Common myeloid progenitor, CD34-positive (primary cell): Measurements from ENCODE around the gene BGLAP.

ENCODE experiments used
- CTCF ChIA-PET: fragments of 350-600 bp; sonication (Branson Sonifier 250); formaldehyde crosslinking; loops from one replicate; lab custom pipeline; 2021; ENCODE audit warnings: antibody characterized with exemption; lab: Charles Lee
- POLR2A ChIA-PET: fragments of 350-600 bp; sonication (Branson Sonifier 250); formaldehyde crosslinking; loops from one replicate; lab custom pipeline; 2021; ENCODE audit warnings: antibody characterized with exemption; lab: Charles Lee
- DNase-seq, 3 donors: peaks; one replicate each; pipeline versions ENCODE4 v3.0.0 to v3.0.0-alpha.2; 2013
- H3K27ac ChIP-seq, 2 experiments: 1 replicate in 1 of 2; 2 replicates in 1 of 2; pipeline ENCODE4 v1.7.0; 2013; ENCODE audit warnings: inconsistent platforms in 2 of 2, low read length in 2 of 2, mild to moderate bottlenecking in 2 of 2, low read depth in 1 of 2, moderate library complexity in 1 of 2; ENCODE audit not compliant: severe bottlenecking in 2 of 2, insufficient read depth in 1 of 2, poor library complexity in 1 of 2
- H3K27me3 ChIP-seq, 5 experiments: replicated peaks in 2 of 5; 1 replicate in 3 of 5; 2 replicates in 2 of 5; pipeline versions ENCODE4 v1.6.1 to v1.7.0; 2013; ENCODE audit warnings: low read length in 4 of 5, mild to moderate bottlenecking in 2 of 5, moderate library complexity in 2 of 5, inconsistent platforms in 1 of 5; ENCODE audit not compliant: insufficient read depth in 5 of 5, control insufficient read depth in 4 of 5
- H3K36me3 ChIP-seq, 4 experiments: 1 replicate in 2 of 4; 2 replicates in 2 of 4; pipeline versions ENCODE4 v1.6.1 to v1.7.0; 2013; ENCODE audit warnings: low read length in 3 of 4, control low read depth in 1 of 4, mild to moderate bottlenecking in 1 of 4; ENCODE audit not compliant: control insufficient read depth in 4 of 4, insufficient read depth in 4 of 4
- H3K4me1 ChIP-seq, 4 experiments: 1 replicate in 3 of 4; 2 replicates in 1 of 4; pipeline versions ENCODE4 v1.6.1 to v1.7.1; 2013; ENCODE audit warnings: low read length in 3 of 4, mild to moderate bottlenecking in 3 of 4, control low read depth in 1 of 4, inconsistent platforms in 1 of 4, moderate library complexity in 1 of 4; ENCODE audit not compliant: control insufficient read depth in 4 of 4, insufficient read depth in 4 of 4; ENCODE audit errors: control extremely low read depth in 1 of 4
- H3K4me3 ChIP-seq, 7 experiments: 1 replicate in 4 of 7; 2 replicates in 3 of 7; pipeline versions ENCODE4 v1.5.1 to v1.7.0; 2013; ENCODE audit warnings: mild to moderate bottlenecking in 7 of 7, low read length in 6 of 7, moderate library complexity in 6 of 7, inconsistent platforms in 2 of 7, low read depth in 2 of 7, control low read depth in 1 of 7; ENCODE audit not compliant: insufficient read depth in 4 of 7, control insufficient read depth in 1 of 7; ENCODE audit errors: extremely low read depth in 1 of 7
- H3K9me3 ChIP-seq, 5 experiments: 1 replicate in 4 of 5; 2 replicates in 1 of 5; pipeline versions ENCODE4 v1.6.1 to v1.7.1; 2013; ENCODE audit warnings: low read length in 4 of 5, mild to moderate bottlenecking in 2 of 5, inconsistent platforms in 1 of 5, low read depth in 1 of 5, moderate library complexity in 1 of 5; ENCODE audit not compliant: control insufficient read depth in 4 of 5, insufficient read depth in 2 of 5; ENCODE audit errors: control extremely low read depth in 1 of 5
- WGBS: methylation state at CpG from one replicate; pipeline ENCODE4 v1.1.5; 2013; ENCODE audit not compliant: insufficient coverage; 5-methylcytosine and 5-hydroxymethylcytosine counted together

The BGLAP gene

DNA sequence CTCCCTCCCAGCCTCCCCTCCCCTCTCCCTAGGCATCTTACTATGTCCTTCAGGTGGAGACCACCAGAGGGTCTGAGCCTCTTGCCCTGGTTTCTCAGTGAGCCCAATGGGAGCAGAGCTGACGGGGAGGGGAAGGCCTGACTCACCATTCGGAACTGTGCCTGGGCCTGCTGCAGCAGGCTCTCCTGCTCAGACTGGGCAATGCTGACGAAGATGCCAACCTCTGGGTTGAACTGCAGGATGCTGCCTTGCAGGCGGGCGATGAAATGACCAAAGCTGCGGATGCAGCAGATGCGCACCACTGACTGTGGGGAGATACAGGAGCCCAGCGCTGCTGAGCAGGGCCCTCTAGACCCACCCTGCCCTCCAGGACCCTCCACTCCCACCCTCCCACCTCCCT, 16.9 kb downstream of the BGLAP start:
- no peak for DNase-seq
- H3K27ac ChIP-seq: no peak overlapping the region
- peaks cover 10 to 78% (median 51%) of the 10 kb centered on the region in 4 experiments for H3K36me3 ChIP-seq
- H3K4me1 ChIP-seq: peaks cover 10 to 48% (median 37%) of the 10 kb centered on the region in 4 experiments
- 95% methylated on average over 7 of the region's 8 CpGs for WGBS
- H3K9me3 ChIP-seq: no peaks in the 10 kb centered on the region
- no peaks in the 10 kb centered on the region for H3K27me3 ChIP-seq
- no peak overlapping the region for H3K4me3 ChIP-seq
- ChIA-PET CTCF (interaction anchor here (1.6 to 3.4 kb wide), 6 partner anchors 8 to 117 kb away, joined by 3 to 15 read pairs (median 8); no protein-coding TSS in a partner anchor), POLR2A (no interaction called here)

DNA sequence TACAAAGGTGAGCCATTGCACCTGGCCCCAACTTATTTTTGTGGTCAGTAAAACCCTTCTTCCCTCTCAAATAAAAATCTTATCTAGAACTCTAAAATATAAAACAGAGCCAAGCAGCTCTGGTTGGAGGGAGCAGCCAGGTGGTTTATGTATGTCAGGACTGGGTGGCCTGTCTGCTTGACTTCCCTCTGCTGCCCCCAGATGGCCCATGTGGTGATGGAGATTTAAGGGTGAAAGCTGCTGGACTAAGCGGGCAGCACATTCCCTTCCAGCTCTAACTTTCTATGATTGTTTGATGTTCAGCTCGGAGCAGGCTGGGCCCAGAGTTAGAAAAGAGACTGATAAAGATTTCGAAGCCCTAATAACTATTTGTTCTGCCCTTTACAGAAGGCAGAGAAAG, 17.8 kb downstream of the BGLAP start:
- Histone ChIP-seq H3K9me3 (no peaks in the 10 kb centered on the region), H3K36me3 (peaks cover 15 to 79% (median 56%) of the 10 kb centered on the region in 4 experiments), H3K4me1 (peaks cover 10 to 48% (median 37%) of the 10 kb centered on the region in 4 experiments), H3K27ac (no peak overlapping the region), H3K4me3 (no peak overlapping the region), H3K27me3 (no peaks in the 10 kb centered on the region)
- CTCF ChIA-PET: interaction anchor here (0.9 to 3.4 kb wide), 16 partner anchors 9 to 130 kb away, joined by 3 to 15 read pairs (median 4); partner anchors contain the start of gene PAQR6
- WGBS: 87% methylated on average over 3 of the region's 3 CpGs
- POLR2A ChIA-PET: interaction anchor here (0.6 to 1.4 kb wide), 2 partner anchors 8 to 109 kb away, joined by 3 to 4 read pairs; no protein-coding TSS in a partner anchor
- DNase-seq: peak; percentile 38 to 55 (median 50)

DNA sequence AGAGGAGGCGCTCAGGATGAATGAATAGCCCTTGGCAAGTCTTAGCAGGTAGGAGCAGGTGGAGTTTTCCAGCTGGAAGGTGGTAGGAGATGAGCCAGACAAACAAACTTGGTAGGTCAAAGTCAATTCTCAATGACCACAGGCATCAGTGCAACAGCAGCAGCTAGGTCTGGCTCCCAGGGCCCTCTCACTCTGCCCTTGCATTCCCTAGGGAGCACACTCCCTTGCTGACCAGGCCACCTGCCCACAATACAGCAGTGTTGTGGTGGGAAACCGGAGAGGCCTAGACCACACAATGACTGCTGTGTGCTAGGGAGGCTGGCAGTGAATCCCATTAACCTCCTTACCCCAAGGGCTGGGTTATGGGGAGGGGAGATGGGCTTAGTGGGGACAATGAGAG, 18.9 kb downstream of the BGLAP start:
- peaks cover 10 to 44% (median 34%) of the 10 kb centered on the region in 4 experiments for H3K4me1 ChIP-seq
- POLR2A ChIA-PET: interaction anchor here (1.4 kb wide), 1 partner anchor 9 kb away, joined by 4 read pairs; no protein-coding TSS in a partner anchor
- no peak overlapping the region for H3K4me3 ChIP-seq
- H3K9me3 ChIP-seq: no peaks in the 10 kb centered on the region
- H3K36me3 ChIP-seq: peaks cover 15 to 85% (median 64%) of the 10 kb centered on the region in 4 experiments
- DNase-seq: no peak
- no peak overlapping the region for H3K27ac ChIP-seq
- CTCF ChIA-PET: interaction anchor here (1.1 to 1.9 kb wide), 11 partner anchors 10 to 131 kb away, joined by 3 to 13 read pairs (median 4); no protein-coding TSS in a partner anchor
- H3K27me3 ChIP-seq: no peaks in the 10 kb centered on the region
- WGBS: 100% methylated on average over 1 of the region's 2 CpGs

DNA sequence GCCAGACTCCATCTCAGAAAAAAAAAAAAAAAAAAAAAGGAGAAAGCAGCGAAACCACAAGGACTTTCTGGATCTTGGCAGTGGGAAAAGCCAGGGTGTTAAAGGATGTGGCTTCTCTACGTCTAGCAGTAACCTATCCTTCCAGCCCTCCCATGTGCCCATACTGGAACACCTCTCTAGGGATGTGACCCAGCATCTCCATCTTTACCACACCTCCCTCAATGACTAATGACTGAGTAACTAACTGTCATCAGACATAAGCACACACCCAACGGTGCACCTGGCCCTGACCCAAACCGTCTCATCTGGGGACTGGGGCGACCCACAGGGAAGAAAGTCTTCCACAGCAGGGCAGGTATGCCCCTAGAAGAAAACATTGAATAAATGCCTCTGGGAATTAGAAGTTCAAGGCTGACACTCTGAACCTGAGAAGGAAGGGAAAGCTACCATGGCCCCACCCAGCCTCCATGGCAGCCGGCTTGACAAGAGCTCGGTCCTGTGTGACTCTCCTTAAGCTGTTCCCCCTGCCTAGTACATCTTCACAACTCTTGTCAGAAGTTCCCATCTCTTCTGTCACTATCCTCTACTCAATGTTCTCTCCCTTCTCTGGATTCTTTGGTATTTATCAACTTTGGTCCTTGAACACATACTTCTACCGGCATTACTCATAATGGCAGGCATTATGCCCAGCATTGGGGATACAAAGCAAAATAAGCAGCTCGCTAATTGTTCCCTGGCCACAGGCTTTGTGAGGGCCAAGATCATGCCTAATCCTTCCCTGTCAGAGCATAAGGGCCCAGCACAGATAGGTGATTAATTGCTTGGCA, 20.7 kb downstream of the BGLAP start:
- 95% methylated on average over 8 of the region's 9 CpGs for WGBS
- Histone ChIP-seq H3K4me3 (no peak overlapping the region), H3K27me3 (no peaks in the 10 kb centered on the region), H3K9me3 (no peaks in the 10 kb centered on the region), H3K4me1 (peaks cover 6 to 27% (median 17%) of the 10 kb centered on the region in 4 experiments), H3K36me3 (peaks cover 26 to 88% (median 74%) of the 10 kb centered on the region in 4 experiments), H3K27ac (no peak overlapping the region)
- POLR2A ChIA-PET: no interaction called here
- CTCF ChIA-PET: interaction anchor here (0.8 to 1.5 kb wide), 5 partner anchors 10 to 35 kb away, joined by 3 to 9 read pairs (median 4); no protein-coding TSS in a partner anchor
- no peak for DNase-seq

DNA sequence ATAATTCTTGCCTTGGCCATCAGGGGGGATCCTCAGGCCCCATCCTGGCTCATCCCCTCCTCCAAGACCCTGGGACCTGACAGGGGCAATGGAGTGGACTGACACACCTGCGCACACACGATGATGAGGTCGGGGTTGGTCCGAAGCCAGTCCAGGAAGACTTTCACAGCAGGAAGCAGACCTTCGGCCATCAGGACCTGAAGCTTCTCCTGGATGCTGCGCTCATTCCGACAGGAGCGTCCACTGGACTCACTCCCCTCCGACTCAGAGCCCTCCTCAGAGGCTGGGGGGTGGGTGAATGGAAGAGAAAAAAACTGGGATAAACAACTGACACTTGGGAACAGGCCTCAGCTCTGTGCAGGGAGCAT, 21.3 kb downstream of the BGLAP start:
- peaks cover under 1 to 21% (median 11%) of the 10 kb centered on the region in 4 experiments for H3K4me1 ChIP-seq
- no peak overlapping the region for H3K27ac ChIP-seq
- no peak overlapping the region for H3K4me3 ChIP-seq
- H3K9me3 ChIP-seq: no peaks in the 10 kb centered on the region
- no peaks in the 10 kb centered on the region for H3K27me3 ChIP-seq
- H3K36me3 ChIP-seq: peaks cover 32 to 88% (median 78%) of the 10 kb centered on the region in 4 experiments
- ChIA-PET POLR2A (no interaction called here), CTCF (interaction anchor here (0.6 to 1.5 kb wide), 3 partner anchors 9 to 40 kb away, joined by 3 to 4 read pairs (median 3); no protein-coding TSS in a partner anchor)
- 86% methylated on average over 6 of the region's 9 CpGs for WGBS
- DNase-seq: no peak

DNA sequence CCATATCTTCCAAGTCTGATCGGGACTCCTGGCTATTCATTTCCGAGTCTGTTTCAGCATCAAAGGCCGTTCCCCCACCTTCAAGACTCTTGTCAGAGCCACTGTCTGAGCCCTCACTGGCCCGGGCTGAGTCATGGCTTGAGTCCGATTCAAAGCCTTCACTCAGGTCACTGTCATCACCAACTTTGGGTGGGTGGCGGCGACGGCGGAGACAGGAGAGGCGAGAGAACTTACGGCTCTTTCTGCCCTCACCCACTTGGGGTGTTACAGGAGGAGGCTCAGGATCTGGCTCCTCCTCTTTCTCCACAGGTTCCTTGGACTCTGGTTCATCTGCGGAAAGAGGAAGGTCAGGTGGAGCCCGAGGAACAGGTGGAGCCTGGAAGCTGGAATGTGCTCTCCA, 24.1 kb downstream of the BGLAP start:
- no peak overlapping the region for H3K4me3 ChIP-seq
- no peak overlapping the region for H3K27ac ChIP-seq
- no peaks in the 10 kb centered on the region for H3K27me3 ChIP-seq
- no peak for DNase-seq
- H3K4me1 ChIP-seq: no peaks in the 10 kb centered on the region
- WGBS: 98% methylated on average over 4 of the region's 13 CpGs
- H3K36me3 ChIP-seq: peaks cover 34 to 84% (median 69%) of the 10 kb centered on the region in 4 experiments
- CTCF ChIA-PET: no interaction called here
- POLR2A ChIA-PET: no interaction called here
- no peaks in the 10 kb centered on the region for H3K9me3 ChIP-seq

DNA sequence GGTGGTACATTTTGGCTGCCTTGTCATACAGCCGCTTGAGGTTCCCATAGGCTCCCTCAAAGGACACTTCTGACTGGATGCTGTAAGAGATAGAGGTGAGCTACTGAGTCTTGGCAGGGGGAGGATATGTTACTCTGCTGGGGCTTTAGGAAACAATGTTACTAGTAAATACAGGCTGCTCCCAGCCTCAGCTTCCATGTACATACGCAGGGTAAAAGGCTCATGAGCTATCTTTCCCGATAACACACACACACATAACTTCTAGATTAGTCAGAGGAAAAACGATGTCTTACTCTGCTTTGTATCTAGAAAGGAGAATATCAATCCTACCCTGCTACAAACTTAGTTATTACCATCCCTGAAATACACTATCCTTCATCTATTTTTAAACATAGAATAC, 26.4 kb downstream of the BGLAP start:
- H3K9me3 ChIP-seq: no peaks in the 10 kb centered on the region
- H3K36me3 ChIP-seq: peaks cover 39 to 86% (median 68%) of the 10 kb centered on the region in 4 experiments
- POLR2A ChIA-PET: no interaction called here
- no peak overlapping the region for H3K27ac ChIP-seq
- CTCF ChIA-PET: no interaction called here
- no peaks in the 10 kb centered on the region for H3K4me1 ChIP-seq
- no peak overlapping the region for H3K4me3 ChIP-seq
- WGBS: 93% methylated on average over 3 of the region's 4 CpGs
- H3K27me3 ChIP-seq: no peaks in the 10 kb centered on the region
- no peak for DNase-seq
